HepG2 (cell line): ENCODE data around the gene HPCAL4. TPM values are rescaled to one million over a fixed set of nuclear protein-coding genes. Genes with fewer than 3 reads are reported as not detected.

ENCODE experiments used
- ATAC-seq: fragments of 200-7000 bp; cut with Tn5 transposase; 3 replicates; pipeline ENCODE4 v1.9.1; 2020; ENCODE audit warnings: mild to moderate bottlenecking, moderate library complexity
- BruUV-seq: library from RNA; stranded (reverse); fragments of 400-500 nt; replicated peaks from 2 replicates; lab custom pipeline; 2021; lab: Mats Ljungman, UMichigan
- CTCF ChIA-PET: fragments of 300-600 bp; formaldehyde crosslinking; extraction: SDS; loops from one replicate; lab custom pipeline; 2021; ENCODE audit warnings: low total read pairs, inconsistent platforms, low intra/inter-chr PET ratio; lab: Yijun Ruan, JAX
- POLR2A ChIA-PET: fragments of 350-600 bp; sonication (Branson Sonifier 250); formaldehyde crosslinking; loops from one replicate; lab custom pipeline; 2020; ENCODE audit warnings: antibody characterized with exemption, inconsistent platforms; lab: Yijun Ruan, JAX
- DNase-seq: peaks from one replicate; pipeline ENCODE4 v3.0.0-alpha.2; 2015; ENCODE audit warnings: low spot score
- FAIRE-seq: peaks from 3 replicates; lab custom pipeline; 2011; peaks lifted over from hg19 to GRCh38; lab: Jason Lieb, UNC
- H2AFZ ChIP-seq: one replicate; pipeline ENCODE4 v1.6.1; 2011; ENCODE audit warnings: low read length, inconsistent platforms
- H3K27ac ChIP-seq: fragments of 300-600 bp; 3 replicates; pipeline ENCODE4 v1.8.0; 2011; ENCODE audit warnings: mixed run types, mild to moderate bottlenecking, mixed read lengths, low read length, inconsistent platforms; ENCODE audit not compliant: insufficient read depth; ENCODE audit errors: extremely low read length
- H3K27me3 ChIP-seq, 2 experiments: fragments of 200-600 bp in 1 of 2; 2 replicates in 1 of 2; 3 replicates in 1 of 2; pipeline versions ENCODE4 v1.6.0 to v1.8.0; 2011; ENCODE audit warnings: low read length in 2 of 2, mild to moderate bottlenecking in 2 of 2, moderate library complexity in 2 of 2, inconsistent platforms in 1 of 2; ENCODE audit not compliant: insufficient read depth in 2 of 2, control insufficient read depth in 1 of 2
- H3K36me3 ChIP-seq, 2 experiments: fragments of 200-600 bp in 1 of 2; replicated peaks in 1 of 2; 2 replicates in 1 of 2; 3 replicates in 1 of 2; pipeline versions ENCODE4 v1.5.1 to v1.8.0; 2011; ENCODE audit warnings: low read length in 2 of 2, inconsistent platforms in 1 of 2; ENCODE audit not compliant: insufficient read depth in 2 of 2, control insufficient read depth in 1 of 2
- H3K4me1 ChIP-seq: 2 replicates; pipeline ENCODE4 v1.5.1; 2012; ENCODE audit warnings: low read length, inconsistent platforms; ENCODE audit not compliant: insufficient read depth
- H3K4me2 ChIP-seq: 2 replicates; pipeline ENCODE4 v1.6.0; 2011; ENCODE audit warnings: low read depth, low read length, inconsistent platforms
- H3K4me3 ChIP-seq, 3 experiments: fragments of 200-600 bp in 1 of 3; sonication (generic), shearing (Covaris generic) in 1 of 3; replicated peaks in 1 of 3; 2 replicates each; pipeline ENCODE4 v1.5.1; 2011 to 2016; ENCODE audit warnings: low read length in 3 of 3, inconsistent platforms in 2 of 3, low read depth in 2 of 3, mild to moderate bottlenecking in 2 of 3, control low read depth in 1 of 3, mixed read lengths in 1 of 3; ENCODE audit not compliant: insufficient read depth in 1 of 3
- H3K79me2 ChIP-seq: one replicate; pipeline ENCODE4 v1.6.1; 2011; ENCODE audit warnings: low read length, inconsistent platforms; ENCODE audit not compliant: insufficient read depth
- H3K9ac ChIP-seq: 2 replicates; pipeline ENCODE4 v1.6.0; 2011; ENCODE audit warnings: mild to moderate bottlenecking, low read depth, low read length, inconsistent platforms; ENCODE audit not compliant: insufficient read depth
- H3K9me3 ChIP-seq: 2 replicates; pipeline ENCODE4 v1.5.1; 2012; ENCODE audit warnings: mild to moderate bottlenecking, low read length
- H4K20me1 ChIP-seq: 2 replicates; pipeline ENCODE4 v1.6.0; 2011; ENCODE audit warnings: inconsistent platforms, mild to moderate bottlenecking, low read length, moderate library complexity; ENCODE audit not compliant: insufficient read depth
- CCAR2 ChIP-seq: fragments of 200-400 bp; formaldehyde crosslinking; optimal IDR thresholded peaks from 2 replicates; pipeline ENCODE3; 2018; ENCODE audit warnings: low read depth, mild to moderate bottlenecking, low read length, moderate library complexity
- FOXP4 ChIP-seq: sonication (generic); formaldehyde crosslinking; IDR thresholded peaks from 2 replicates; pipeline ENCODE4 v1.4.0; 2020; ENCODE audit warnings: missing genetic modification reagents
- ISX ChIP-seq: sonication (generic); formaldehyde crosslinking; conservative IDR thresholded peaks from 2 replicates; pipeline ENCODE4 v1.5.0; 2020; ENCODE audit warnings: missing genetic modification reagents
- MLLT10 ChIP-seq: sonication (generic); formaldehyde crosslinking; IDR thresholded peaks from 2 replicates; pipeline ENCODE4 v1.4.0; 2020; ENCODE audit warnings: missing genetic modification reagents
- SMAD9 ChIP-seq: sonication (generic); formaldehyde crosslinking; IDR thresholded peaks from 2 replicates; pipeline ENCODE4 v1.5.1; 2020; ENCODE audit warnings: mild to moderate bottlenecking, missing genetic modification reagents
- ZBTB49 ChIP-seq: sonication (generic); formaldehyde crosslinking; IDR thresholded peaks from 2 replicates; pipeline ENCODE4 v1.4.0; 2020; ENCODE audit warnings: missing genetic modification reagents, borderline replicate concordance
- ZNF777 ChIP-seq: sonication (generic); formaldehyde crosslinking; IDR thresholded peaks from 2 replicates; pipeline ENCODE4 v1.4.0; 2020; ENCODE audit warnings: missing genetic modification reagents
- ZZZ3 ChIP-seq: sonication (generic); formaldehyde crosslinking; IDR thresholded peaks from 2 replicates; pipeline ENCODE4 v1.4.0; 2020; ENCODE audit warnings: missing genetic modification reagents, mild to moderate bottlenecking, borderline replicate concordance
- WGBS: methylation state at CpG from one replicate; pipeline ENCODE4 v1.1.6; 2017; ENCODE audit warnings: low lambda C conversion rate; 5-methylcytosine and 5-hydroxymethylcytosine counted together
- in situ Hi-C: cut with HindIII; loops from 2 replicates; pipeline ENCODE4 v1.10.0; 2017; ENCODE audit warnings: low pct_unique_long_range_greater_than_20kb; ENCODE audit not compliant: extremely low pct_ligation_motif_present
- intact Hi-C: fragments of 100-400 bp; cut with micrococcal nuclease; formaldehyde crosslinking; loops from one replicate; pipeline ENCODE4 v1.10.0; 2022; ENCODE audit not compliant: unreplicated experiment
- polyA plus RNA-seq, 8 experiments: library from polyadenylated mRNA; depleted of rRNA in 3 of 8; stranded (reverse) in 7 of 8; unstranded in 1 of 8; fragments of >200 nt; fragmentation: Illumina TruSeq in 4 of 8; extraction: Trizol in 4 of 8; gene quantifications; 2 replicates each; pipeline versions ENCODE4 v1.2.1 to v1.2.3, GENCODE V29; 2011 to 2016; ENCODE audit warnings: low read depth in 4 of 8, missing spikeins in 1 of 8, mixed read lengths in 1 of 8; ENCODE audit not compliant: insufficient read depth in 1 of 8
- total RNA-seq, 5 experiments: library from RNA; depleted of rRNA; stranded (reverse); fragments of >200 nt; fragmentation: Illumina TruSeq; extraction: Trizol; gene quantifications; 2 replicates each; pipeline ENCODE4 v1.2.3, GENCODE V29; 2016; ENCODE audit warnings: low read depth in 1 of 5
- TF ChIP-seq, protein P1 (sequence below): sonication (generic); formaldehyde crosslinking; IDR thresholded peaks from 2 replicates; pipeline ENCODE4 v1.4.0; 2020; ENCODE audit warnings: missing genetic modification reagents; ENCODE audit errors: not compliant biosample characterization

The HPCAL4 gene
- total and polyA plus RNA-seq, 2 of the 13 experiments (the other 11 are each of a cell fraction or from before 2014, with no cell fraction given), result not detected

- H4K20me1 ChIP-seq, result no peaks in the 10 kb centered on the region
- WGBS, result 100% methylated on average over 1 of the region's 2 CpGs
- ATAC-seq, result no peak
- no peak overlapping the region for H2AFZ ChIP-seq
- no peak overlapping the region for H3K4me2 ChIP-seq
- no peaks in the 10 kb centered on the region for H3K9me3 ChIP-seq
- no peaks in the 10 kb centered on the region for H3K4me1 ChIP-seq
- H3K27me3 ChIP-seq, result peaks cover 3 to 45% of the 10 kb centered on the region in 2 experiments; a peak in 4 of 5 replicates
- FAIRE-seq, result no peak
- in situ Hi-C loops (loop anchor here (5.0 kb wide), 1 partner anchor 45 kb away; no protein-coding TSS in a partner anchor), intact Hi-C loops (no loop called here)
- no TSS peak for BruUV-seq
- H3K79me2 ChIP-seq, result no peaks in the 10 kb centered on the region
- ChIA-PET POLR2A (no interaction called here), CTCF (interaction anchor here (1.9 kb wide), 1 partner anchor 46 kb away, joined by 24 read pairs; no protein-coding TSS in a partner anchor)
- H3K27ac ChIP-seq, result no peak overlapping the region
- H3K4me3 ChIP-seq, result no peak overlapping the region
- DNase-seq, result no peak
- no peaks in the 10 kb centered on the region for H3K36me3 ChIP-seq
- H3K9ac ChIP-seq, result no peak overlapping the region
- TF ChIP-seq ZNF777 (CRISPR knock-in tag) (no peak), MLLT10 (CRISPR knock-in tag) (no peak), ZZZ3 (CRISPR knock-in tag) (no peak), CCAR2 (no peak), ZBTB49 (CRISPR knock-in tag) (no peak), SMAD9 (CRISPR knock-in tag) (no peak), ISX (CRISPR knock-in tag) (no peak), FOXP4 (CRISPR knock-in tag) (no peak)
- TF ChIP-seq, protein P1, sequence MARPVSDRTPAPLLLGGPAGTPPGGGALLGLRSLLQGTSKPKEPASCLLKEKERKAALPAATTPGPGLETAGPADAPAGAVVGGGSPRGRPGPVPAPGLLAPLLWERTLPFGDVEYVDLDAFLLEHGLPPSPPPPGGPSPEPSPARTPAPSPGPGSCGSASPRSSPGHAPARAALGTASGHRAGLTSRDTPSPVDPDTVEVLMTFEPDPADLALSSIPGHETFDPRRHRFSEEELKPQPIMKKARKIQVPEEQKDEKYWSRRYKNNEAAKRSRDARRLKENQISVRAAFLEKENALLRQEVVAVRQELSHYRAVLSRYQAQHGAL (CRISPR knock-in tag), result no peak
These were observed 38.7 kb downstream of the HPCAL4 start for GRCh38 chr1:39652554-39652953.
